Type B pancreatic cell (in vitro differentiated cells): ENCODE measurements around the gene AIDA. TPM values are rescaled to one million over a fixed set of nuclear protein-coding genes. Genes with fewer than 3 reads are reported as not detected.
"Not testable (repeated sequence)": the region's sequence is repeated elsewhere in the genome, so short reads cannot be mapped to it uniquely, and the experiment has no call there.

Experiments used
- DNase-seq: peaks from one replicate; pipeline ENCODE4 v3.0.0; 2021; ENCODE audit warnings: mixed read lengths; ENCODE audit not compliant: unreplicated experiment; ENCODE audit errors: extremely low spot score
- H3K27ac Mint-ChIP-seq: 2 replicates; pipeline ENCODE4 v1.8.0; 2021; ENCODE audit warnings: mild to moderate bottlenecking, mixed read lengths
- H3K27me3 Mint-ChIP-seq: 2 replicates; pipeline ENCODE4 v1.8.0; 2021; ENCODE audit warnings: mixed read lengths
- H3K36me3 Mint-ChIP-seq: 2 replicates; pipeline ENCODE4 v1.8.0; 2021; ENCODE audit warnings: mixed read lengths
- H3K4me1 Mint-ChIP-seq: one replicate; pipeline ENCODE4 v1.8.0; 2021; ENCODE audit warnings: mixed read lengths; ENCODE audit not compliant: unreplicated experiment
- H3K4me3 Mint-ChIP-seq: 2 replicates; pipeline ENCODE4 v1.8.0; 2021; ENCODE audit warnings: mild to moderate bottlenecking, mixed read lengths
- H3K9me3 Mint-ChIP-seq: 2 replicates; pipeline ENCODE4 v1.8.0; 2021; ENCODE audit warnings: mixed read lengths
- CTCF ChIP-seq: fragments of 200-600 bp; sonication (generic); conservative IDR thresholded peaks from 2 replicates; pipeline ENCODE4 v1.5.0; 2021; ENCODE audit warnings: antibody characterized with exemption, mild to moderate bottlenecking
- total RNA-seq: library from RNA; stranded (reverse); gene quantifications from 2 replicates; pipeline ENCODE4 v1.2.1, GENCODE V29; 2021; ENCODE audit warnings: low replicate concordance

The AIDA gene
- total RNA-seq, 1 donor from 2014 or later = 54.0 TPM

- DNase-seq = no peak
- Mint-ChIP-seq H3K4me3 (no peak overlapping the region), H3K9me3 (peaks cover 4% of the 10 kb centered on the region), H3K27ac (no peak overlapping the region), H3K36me3 (no peaks in the 10 kb centered on the region), H3K27me3 (peaks cover 7% of the 10 kb centered on the region), H3K4me1 (no peaks in the 10 kb centered on the region)
- no peak for TF ChIP-seq CTCF
Measured at GRCh38 chr1:222751255-222751654, 39.0 kb upstream of the AIDA start.

GRCh38 chr1:222750651-222751050 lies 38.4 kb upstream of the AIDA start:
- H3K36me3 Mint-ChIP-seq = no peaks in the 10 kb centered on the region
- no peak for DNase-seq
- TF ChIP-seq CTCF = no peak
- no peak overlapping the region for H3K4me3 Mint-ChIP-seq
- no peaks in the 10 kb centered on the region for H3K4me1 Mint-ChIP-seq
- no peak overlapping the region for H3K27ac Mint-ChIP-seq
- H3K9me3 Mint-ChIP-seq = peaks cover 4% of the 10 kb centered on the region
- peaks cover 7% of the 10 kb centered on the region for H3K27me3 Mint-ChIP-seq

GRCh38 chr1:222749927-222750326 lies 37.6 kb upstream of the AIDA start:
- Mint-ChIP-seq H3K4me1 (no peaks in the 10 kb centered on the region), H3K27me3 (peaks cover 7% of the 10 kb centered on the region), H3K9me3 (peaks cover 4% of the 10 kb centered on the region), H3K4me3 (no peak overlapping the region), H3K27ac (no peak overlapping the region), H3K36me3 (no peaks in the 10 kb centered on the region)
- TF ChIP-seq CTCF = no peak
- DNase-seq = no peak

- not testable (repeated sequence) for H3K27ac Mint-ChIP-seq, DNase-seq, H3K9me3 Mint-ChIP-seq, H3K4me1 Mint-ChIP-seq, H3K36me3 Mint-ChIP-seq, H3K27me3 Mint-ChIP-seq, H3K4me3 Mint-ChIP-seq
Measured at GRCh38 chr1:222741630-222742457, 29.6 kb upstream of the AIDA start.

GRCh38 chr1:222739929-222740328 lies 27.6 kb upstream of the AIDA start:
- H3K36me3 Mint-ChIP-seq = no peaks in the 10 kb centered on the region
- H3K4me1 Mint-ChIP-seq = no peaks in the 10 kb centered on the region
- no peak overlapping the region for H3K4me3 Mint-ChIP-seq
- H3K27me3 Mint-ChIP-seq = no peaks in the 10 kb centered on the region
- DNase-seq = no peak
- no peak overlapping the region for H3K27ac Mint-ChIP-seq
- no peaks in the 10 kb centered on the region for H3K9me3 Mint-ChIP-seq
- no peak for TF ChIP-seq CTCF

GRCh38 chr1:222739465-222739864 lies 27.2 kb upstream of the AIDA start:
- no peaks in the 10 kb centered on the region for H3K4me1 Mint-ChIP-seq
- no peaks in the 10 kb centered on the region for H3K27me3 Mint-ChIP-seq
- no peaks in the 10 kb centered on the region for H3K9me3 Mint-ChIP-seq
- H3K4me3 Mint-ChIP-seq = no peak overlapping the region
- no peak for DNase-seq
- no peak overlapping the region for H3K27ac Mint-ChIP-seq
- no peak for TF ChIP-seq CTCF
- H3K36me3 Mint-ChIP-seq = no peaks in the 10 kb centered on the region
